Erythroblast (primary cell): Measurements from ENCODE around the gene CRYL1.

Source experiments
- GATA1 ChIP-seq: IDR thresholded peaks from 2 replicates; pipeline ENCODE4 v1.6.1; 2011; ENCODE audit warnings: low read depth, mild to moderate bottlenecking, control low read depth, low read length, moderate library complexity
- POLR2A ChIP-seq: IDR thresholded peaks from 2 replicates; pipeline ENCODE4 v1.6.1; 2011; ENCODE audit warnings: mild to moderate bottlenecking, low read length

DNA sequence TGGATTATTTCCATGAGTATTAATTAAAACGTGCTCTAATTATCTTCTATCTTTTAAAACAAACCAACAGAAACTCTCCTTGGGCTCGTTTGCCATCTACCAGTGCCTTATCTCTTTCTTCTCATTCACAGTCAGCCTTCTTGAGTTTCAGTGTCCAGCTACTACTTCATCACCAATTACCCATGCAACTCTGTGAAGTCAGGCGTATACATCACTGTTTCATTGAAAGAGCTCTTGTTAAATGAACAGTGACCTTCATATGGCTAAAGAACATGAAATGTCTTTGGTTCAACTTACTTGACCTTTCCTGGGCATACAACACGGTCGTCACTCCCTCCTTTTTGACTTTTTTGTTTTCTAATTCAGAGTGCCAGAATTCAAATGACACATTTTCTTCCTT is 36.1 kb upstream of the CRYL1 start:
- no peak for TF ChIP-seq POLR2A
- TF ChIP-seq GATA1, result no peak
